Measurements from ENCODE around the gene SHISAL1.

SHISAL1 gene

DNA sequence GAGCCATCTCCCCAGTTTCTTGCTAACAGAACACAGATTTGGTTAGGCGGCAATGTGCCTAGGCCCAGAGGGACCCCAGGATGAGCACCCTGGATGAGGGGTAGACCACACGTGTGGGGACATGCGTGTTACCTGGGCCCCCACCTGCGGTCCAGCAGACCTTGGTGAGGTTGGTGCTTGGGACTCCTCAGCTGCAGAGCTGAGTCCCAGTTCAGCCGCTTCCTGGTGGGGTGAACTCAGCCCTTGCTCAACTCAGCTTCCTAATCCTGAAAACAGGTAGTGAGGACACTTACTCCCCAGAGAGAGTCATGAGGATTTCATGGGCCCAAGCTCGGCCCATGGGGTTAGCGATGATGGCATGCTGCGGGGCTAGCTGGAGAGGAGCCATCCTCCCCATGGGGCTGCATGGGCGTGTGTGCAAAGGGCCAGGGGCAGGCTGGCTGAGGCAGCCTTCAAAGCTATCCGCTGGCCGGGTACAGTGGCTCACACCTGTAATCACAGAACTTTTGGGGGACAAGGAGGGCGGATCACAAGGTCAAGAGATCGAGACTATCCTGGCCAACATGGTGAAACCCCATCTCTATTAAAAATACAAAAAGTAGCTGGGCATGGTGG is 46.9 kb upstream of the SHISAL1 start:
- Histone ChIP-seq H3K4me1 (ENCODE audit: low read depth, poor library complexity, severe bottlenecking) (no peaks in the 10 kb centered on the region), H3K9ac (no peak overlapping the region), H4K20me1 (ENCODE audit: insufficient read depth) (no peaks in the 10 kb centered on the region), H2AFZ (ENCODE audit: low read depth) (no peak overlapping the region), H3K4me3 (IDR thresholded peaks at IDR 0.05; ENCODE audit: insufficient read depth, low read depth, low read length) (no peak overlapping the region), H3K36me3 (ENCODE audit: insufficient read depth) (no peaks in the 10 kb centered on the region), H3K79me2 (ENCODE audit: insufficient read depth, low read depth) (no peaks in the 10 kb centered on the region), H3K4me2 (no peak overlapping the region), H3K27ac (no peak overlapping the region), H3K27me3 (ENCODE audit: insufficient read depth, low read depth) (peaks cover 3% of the 10 kb centered on the region; the same call in 1 of the 2 replicates)
- TF ChIP-seq, protein P1, sequence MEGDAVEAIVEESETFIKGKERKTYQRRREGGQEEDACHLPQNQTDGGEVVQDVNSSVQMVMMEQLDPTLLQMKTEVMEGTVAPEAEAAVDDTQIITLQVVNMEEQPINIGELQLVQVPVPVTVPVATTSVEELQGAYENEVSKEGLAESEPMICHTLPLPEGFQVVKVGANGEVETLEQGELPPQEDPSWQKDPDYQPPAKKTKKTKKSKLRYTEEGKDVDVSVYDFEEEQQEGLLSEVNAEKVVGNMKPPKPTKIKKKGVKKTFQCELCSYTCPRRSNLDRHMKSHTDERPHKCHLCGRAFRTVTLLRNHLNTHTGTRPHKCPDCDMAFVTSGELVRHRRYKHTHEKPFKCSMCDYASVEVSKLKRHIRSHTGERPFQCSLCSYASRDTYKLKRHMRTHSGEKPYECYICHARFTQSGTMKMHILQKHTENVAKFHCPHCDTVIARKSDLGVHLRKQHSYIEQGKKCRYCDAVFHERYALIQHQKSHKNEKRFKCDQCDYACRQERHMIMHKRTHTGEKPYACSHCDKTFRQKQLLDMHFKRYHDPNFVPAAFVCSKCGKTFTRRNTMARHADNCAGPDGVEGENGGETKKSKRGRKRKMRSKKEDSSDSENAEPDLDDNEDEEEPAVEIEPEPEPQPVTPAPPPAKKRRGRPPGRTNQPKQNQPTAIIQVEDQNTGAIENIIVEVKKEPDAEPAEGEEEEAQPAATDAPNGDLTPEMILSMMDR (conservative IDR thresholded peaks at IDR 0.05; ENCODE audit: low read depth, low read length): no peak

DNA sequence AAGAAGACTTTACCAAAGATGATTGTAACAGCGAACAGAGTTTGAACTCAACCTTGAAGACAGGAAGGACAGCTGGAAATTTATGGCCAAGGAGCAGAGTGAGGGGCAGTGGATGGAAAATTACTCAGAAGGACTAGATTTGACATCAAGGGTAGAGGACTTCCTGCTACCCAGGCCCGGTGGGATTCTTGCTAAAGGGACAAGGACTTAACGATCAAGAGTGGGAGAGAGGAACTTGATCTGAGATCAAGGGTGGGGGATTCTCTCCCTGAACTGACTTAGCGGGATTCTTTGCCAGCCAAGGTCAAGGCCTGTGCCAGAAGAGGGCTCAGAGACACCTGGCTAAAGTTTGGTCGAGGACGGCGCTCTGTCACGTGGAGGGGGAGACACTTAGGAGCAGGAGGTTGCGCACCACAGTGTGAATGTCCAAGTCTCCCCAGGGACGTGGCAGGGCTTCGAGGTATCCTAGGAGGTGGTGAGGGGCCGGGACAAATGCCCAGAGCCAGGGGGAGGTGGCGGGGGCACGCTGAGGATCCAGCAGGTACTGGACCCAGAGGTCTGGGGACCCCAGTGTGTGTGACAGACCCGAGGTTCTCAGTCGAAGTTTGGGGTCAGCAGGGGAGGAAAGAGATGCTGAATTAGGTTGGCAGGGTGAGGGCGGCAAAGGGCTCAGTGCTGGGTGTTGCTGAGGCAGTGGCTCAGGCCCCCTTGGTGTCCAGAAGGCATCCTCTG is 46.1 kb upstream of the SHISAL1 start:
- no peak overlapping the region for H2AFZ ChIP-seq (ENCODE audit: low read depth)
- H4K20me1 ChIP-seq (ENCODE audit: insufficient read depth): no peaks in the 10 kb centered on the region
- peaks cover 3% of the 10 kb centered on the region; the same call in 1 of the 2 replicates for H3K27me3 ChIP-seq (ENCODE audit: insufficient read depth, low read depth)
- H3K4me3 ChIP-seq (IDR thresholded peaks at IDR 0.05; ENCODE audit: insufficient read depth, low read depth, low read length): no peak overlapping the region
- H3K4me2 ChIP-seq: no peak overlapping the region
- H3K79me2 ChIP-seq (ENCODE audit: insufficient read depth, low read depth): no peaks in the 10 kb centered on the region
- no peak overlapping the region for H3K9ac ChIP-seq
- H3K36me3 ChIP-seq (ENCODE audit: insufficient read depth): no peaks in the 10 kb centered on the region
- no peaks in the 10 kb centered on the region for H3K4me1 ChIP-seq (ENCODE audit: low read depth, poor library complexity, severe bottlenecking)
- no peak overlapping the region for H3K27ac ChIP-seq
- TF ChIP-seq, protein P1 (conservative IDR thresholded peaks at IDR 0.05; ENCODE audit: low read depth, low read length): no peak

DNA sequence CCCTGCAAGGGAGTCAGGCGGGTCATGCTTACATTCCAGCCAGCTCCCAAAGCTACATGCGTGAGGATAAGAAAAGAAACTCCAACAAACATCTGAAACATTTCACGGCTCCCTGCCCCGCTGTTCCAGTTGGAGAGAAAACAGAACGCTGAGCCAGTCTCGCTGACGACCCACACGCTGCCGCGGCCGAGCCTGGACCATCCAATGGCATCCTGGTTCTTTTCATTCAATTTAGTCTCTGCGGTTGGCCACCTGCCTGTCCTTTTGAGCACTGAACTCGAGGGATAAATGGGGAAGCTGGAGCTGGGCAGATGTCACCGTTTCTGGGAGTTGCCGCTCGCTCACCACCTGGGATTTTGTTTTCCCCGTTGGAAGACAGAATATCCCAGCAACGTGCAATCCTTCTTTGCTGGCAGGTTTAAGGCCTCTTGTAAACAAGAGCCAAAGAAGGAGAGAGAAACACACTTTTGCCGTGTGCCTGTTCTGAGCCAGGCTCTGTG is 45.3 kb upstream of the SHISAL1 start:
- H3K4me3 ChIP-seq (IDR thresholded peaks at IDR 0.05; ENCODE audit: insufficient read depth, low read depth, low read length): no peak overlapping the region
- TF ChIP-seq, protein P1 (conservative IDR thresholded peaks at IDR 0.05; ENCODE audit: low read depth, low read length): no peak
- no peaks in the 10 kb centered on the region for H3K4me1 ChIP-seq (ENCODE audit: low read depth, poor library complexity, severe bottlenecking)
- H3K36me3 ChIP-seq (ENCODE audit: insufficient read depth): no peaks in the 10 kb centered on the region
- no peak overlapping the region for H2AFZ ChIP-seq (ENCODE audit: low read depth)
- no peak overlapping the region for H3K27ac ChIP-seq
- no peaks in the 10 kb centered on the region for H4K20me1 ChIP-seq (ENCODE audit: insufficient read depth)
- H3K4me2 ChIP-seq: no peak overlapping the region
- H3K27me3 ChIP-seq (ENCODE audit: insufficient read depth, low read depth): peaks cover 3% of the 10 kb centered on the region; the same call in 1 of the 2 replicates
- H3K9ac ChIP-seq: no peak overlapping the region
- H3K79me2 ChIP-seq (ENCODE audit: insufficient read depth, low read depth): no peaks in the 10 kb centered on the region

DNA sequence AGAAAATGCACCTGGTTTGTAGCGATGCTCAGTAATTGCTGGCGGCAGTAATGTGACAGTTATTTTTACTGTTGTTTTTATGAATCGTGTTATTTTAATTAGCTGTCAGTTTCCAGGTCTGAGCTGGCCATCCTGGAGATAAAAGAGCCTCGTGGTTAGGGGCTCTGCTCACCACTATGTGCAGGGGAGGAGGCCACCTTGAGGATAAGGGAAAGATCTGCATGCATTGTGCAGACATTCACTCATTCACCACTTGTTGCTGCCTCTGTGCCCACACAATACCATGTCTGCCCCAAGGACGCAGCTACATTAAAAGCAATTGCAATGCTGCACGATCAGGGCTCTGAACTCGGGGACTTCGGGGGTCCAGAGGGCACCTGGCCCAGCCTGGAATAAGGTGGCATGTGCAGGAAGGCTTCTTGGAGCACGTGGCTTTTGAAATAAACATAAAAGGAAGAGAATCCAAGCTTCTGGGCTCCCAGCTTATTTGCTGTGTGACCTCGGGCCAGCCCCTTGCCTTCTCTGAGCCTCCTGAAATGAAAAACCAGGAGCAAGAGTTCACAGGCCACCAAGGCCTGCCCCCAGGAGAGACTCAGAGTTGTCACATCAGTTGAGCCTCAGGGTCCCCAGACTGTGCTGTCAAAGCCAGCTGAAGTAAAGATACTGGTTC is 44.7 kb upstream of the SHISAL1 start:
- H3K9ac ChIP-seq: no peak overlapping the region
- no peak overlapping the region for H3K4me2 ChIP-seq
- no peak overlapping the region for H2AFZ ChIP-seq (ENCODE audit: low read depth)
- no peaks in the 10 kb centered on the region for H3K36me3 ChIP-seq (ENCODE audit: insufficient read depth)
- no peaks in the 10 kb centered on the region for H4K20me1 ChIP-seq (ENCODE audit: insufficient read depth)
- no peak overlapping the region for H3K4me3 ChIP-seq (IDR thresholded peaks at IDR 0.05; ENCODE audit: insufficient read depth, low read depth, low read length)
- no peaks in the 10 kb centered on the region for H3K4me1 ChIP-seq (ENCODE audit: low read depth, poor library complexity, severe bottlenecking)
- H3K27ac ChIP-seq: no peak overlapping the region
- TF ChIP-seq, protein P1 (conservative IDR thresholded peaks at IDR 0.05; ENCODE audit: low read depth, low read length): no peak
- H3K27me3 ChIP-seq (ENCODE audit: insufficient read depth, low read depth): peaks cover 3% of the 10 kb centered on the region; the same call in 1 of the 2 replicates
- no peaks in the 10 kb centered on the region for H3K79me2 ChIP-seq (ENCODE audit: insufficient read depth, low read depth)

All from KMS-11 (cell line).